ENCODE results near the gene ZNF296. TPM values are rescaled to one million over a fixed set of nuclear protein-coding genes. Genes with fewer than 3 reads are reported as not detected.
"Not testable (repeated sequence)": the region's sequence is repeated elsewhere in the genome, so short reads cannot be mapped to it uniquely, and the experiment has no call there.

ZNF296 gene
- total RNA-seq, result 0.53 and 0.78 TPM in 2 replicates

- DNase-seq (ENCODE audit: extremely low read depth, low read depth, low spot score), result no peak
Observed at GRCh38 chr19:45076029-45076850, at the start of gene ZNF296. ZNF296 (minus strand) TSS chr19:45076478; CDS start chr19:45076373, 105 bp downstream.

GRCh38 chr19:45125360-45125759, 49.1 kb upstream of the ZNF296 start:
- no peak for DNase-seq (ENCODE audit: extremely low read depth, low read depth, low spot score)

- no peak for DNase-seq (ENCODE audit: extremely low read depth, low read depth, low spot score)
Observed at GRCh38 chr19:45124021-45124420, 47.7 kb upstream of the ZNF296 start.

- DNase-seq (ENCODE audit: extremely low read depth, low read depth, low spot score), result no peak
Observed at GRCh38 chr19:45123440-45123850, 47.2 kb upstream of the ZNF296 start.

- DNase-seq (ENCODE audit: extremely low read depth, low read depth, low spot score), result no peak
Observed at GRCh38 chr19:45122832-45123231, 46.6 kb upstream of the ZNF296 start.

- no peak for DNase-seq (ENCODE audit: extremely low read depth, low read depth, low spot score)
Observed at GRCh38 chr19:45121827-45122345, 45.6 kb upstream of the ZNF296 start.

GRCh38 chr19:45119582-45119981, 43.3 kb upstream of the ZNF296 start:
- DNase-seq (ENCODE audit: extremely low read depth, low read depth, low spot score), result no peak

- DNase-seq (ENCODE audit: extremely low read depth, low read depth, low spot score), result not testable (repeated sequence)
Observed at GRCh38 chr19:45118591-45119355, 42.5 kb upstream of the ZNF296 start.

GRCh38 chr19:45118106-45118505, 41.8 kb upstream of the ZNF296 start:
- DNase-seq (ENCODE audit: extremely low read depth, low read depth, low spot score), result no peak

GRCh38 chr19:45117671-45118070, 41.4 kb upstream of the ZNF296 start:
- DNase-seq (ENCODE audit: extremely low read depth, low read depth, low spot score), result no peak

- DNase-seq (ENCODE audit: extremely low read depth, low read depth, low spot score), result no peak
Observed at GRCh38 chr19:45117167-45117594, 40.9 kb upstream of the ZNF296 start.

GRCh38 chr19:45115809-45116615, 39.7 kb upstream of the ZNF296 start:
- DNase-seq (ENCODE audit: extremely low read depth, low read depth, low spot score), result no peak

GRCh38 chr19:45114116-45114515, 37.8 kb upstream of the ZNF296 start:
- no peak for DNase-seq (ENCODE audit: extremely low read depth, low read depth, low spot score)

- no peak for DNase-seq (ENCODE audit: extremely low read depth, low read depth, low spot score)
Observed at GRCh38 chr19:45113628-45114027, 37.4 kb upstream of the ZNF296 start.

- no peak for DNase-seq (ENCODE audit: extremely low read depth, low read depth, low spot score)
Observed at GRCh38 chr19:45112111-45112827, 36.0 kb upstream of the ZNF296 start.

GRCh38 chr19:45110851-45111266, 34.6 kb upstream of the ZNF296 start:
- no peak for DNase-seq (ENCODE audit: extremely low read depth, low read depth, low spot score)

- no peak for DNase-seq (ENCODE audit: extremely low read depth, low read depth, low spot score)
Observed at GRCh38 chr19:45107621-45108150, 31.4 kb upstream of the ZNF296 start.

- not testable (repeated sequence) for DNase-seq (ENCODE audit: extremely low read depth, low read depth, low spot score)
Observed at GRCh38 chr19:45106363-45106762, 30.1 kb upstream of the ZNF296 start.

- no peak for DNase-seq (ENCODE audit: extremely low read depth, low read depth, low spot score)
Observed at GRCh38 chr19:45104658-45105349, 28.5 kb upstream of the ZNF296 start.

All from glomerular endothelial cell (primary cell).